Ishikawa (cell line): Measurements from ENCODE around the gene EME1.

Source experiments
- CEBPB ChIP-seq: IDR thresholded peaks from 2 replicates; pipeline ENCODE4 v1.6.1; 2012
- EP300 ChIP-seq: IDR thresholded peaks from 2 replicates; pipeline ENCODE4 v1.6.1; 2012; ENCODE audit warnings: borderline replicate concordance
- NFIC ChIP-seq: IDR thresholded peaks from 2 replicates; pipeline ENCODE4 v1.6.1; 2012
- TAF1 ChIP-seq: IDR thresholded peaks from 2 replicates; pipeline ENCODE4 v1.6.1; 2012; ENCODE audit warnings: low read depth, mild to moderate bottlenecking
- TCF12 ChIP-seq: IDR thresholded peaks from 2 replicates; pipeline ENCODE4 v1.6.1; 2012; ENCODE audit warnings: low read depth
- TEAD4 ChIP-seq: IDR thresholded peaks from 2 replicates; pipeline ENCODE4 v1.6.1; 2012
- ZBTB7A ChIP-seq: IDR thresholded peaks from 2 replicates; pipeline ENCODE4 v1.6.1; 2012; ENCODE audit warnings: low read depth

DNA sequence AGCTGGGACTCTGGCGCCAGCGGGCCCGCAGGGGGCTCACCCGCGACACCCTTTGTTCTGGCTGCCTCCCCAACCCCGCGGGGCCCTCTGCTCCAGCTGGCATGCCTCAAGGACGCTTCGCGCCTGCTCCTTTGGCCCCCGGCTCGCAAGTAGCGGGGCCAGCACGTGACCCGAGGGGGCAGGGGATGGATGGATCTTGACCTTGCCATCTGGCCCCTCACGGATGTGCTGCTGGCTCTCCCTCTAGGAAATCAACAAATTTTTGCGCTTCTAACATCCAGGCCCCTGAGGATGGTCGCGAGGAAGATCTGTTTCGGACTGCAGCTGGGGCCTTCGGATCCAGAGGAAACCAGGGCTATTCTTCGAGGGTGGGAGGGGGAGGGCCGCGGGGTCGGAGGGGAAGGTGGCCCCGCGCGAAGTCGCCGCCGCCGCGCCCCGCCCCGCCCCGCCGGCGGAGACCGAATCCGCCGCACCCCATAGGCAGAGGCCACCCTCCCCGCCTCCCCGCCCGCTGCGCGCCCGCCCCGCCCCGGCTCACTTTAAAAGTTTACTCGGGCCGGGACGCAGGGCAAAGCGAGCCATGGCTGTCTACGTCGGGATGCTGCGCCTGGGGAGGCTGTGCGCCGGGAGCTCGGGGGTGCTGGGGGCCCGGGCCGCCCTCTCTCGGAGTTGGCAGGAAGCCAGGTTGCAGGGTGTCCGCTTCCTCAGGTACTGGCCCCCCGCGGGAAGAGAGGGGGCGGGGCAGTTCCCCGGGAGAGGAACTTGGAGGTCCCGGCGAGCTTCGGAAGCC is 52.8 kb downstream of the EME1 start, which contains the start of gene ACSF2:
- no peak for TF ChIP-seq EP300
- TF ChIP-seq TEAD4 = no peak
- no peak for TF ChIP-seq CEBPB
- no peak for TF ChIP-seq TCF12
- TF ChIP-seq ZBTB7A = no peak
- TF ChIP-seq TAF1 = peak; percentile 63; the same call in 1 of the 2 replicates
- TF ChIP-seq NFIC = peak; percentile 75
